ENCODE data around the gene OLFM1. TPM values are rescaled to one million over a fixed set of nuclear protein-coding genes. Genes with fewer than 3 reads are reported as not detected.
"Not testable (repeated sequence)": the region's sequence is repeated elsewhere in the genome, so short reads cannot be mapped to it uniquely, and the experiment has no call there.

The OLFM1 gene
- total RNA-seq, 4 donors from 2014 or later = 0.64 to 17.5 (median 10.9) TPM

GRCh38 chr9:135060461-135061116 lies 26.9 kb upstream of the OLFM1 start:
- WGBS, 2 donors = 46 to 55% methylated on average over 2 to 4 of the region's 5 CpGs
- TF ChIP-seq, protein P1, sequence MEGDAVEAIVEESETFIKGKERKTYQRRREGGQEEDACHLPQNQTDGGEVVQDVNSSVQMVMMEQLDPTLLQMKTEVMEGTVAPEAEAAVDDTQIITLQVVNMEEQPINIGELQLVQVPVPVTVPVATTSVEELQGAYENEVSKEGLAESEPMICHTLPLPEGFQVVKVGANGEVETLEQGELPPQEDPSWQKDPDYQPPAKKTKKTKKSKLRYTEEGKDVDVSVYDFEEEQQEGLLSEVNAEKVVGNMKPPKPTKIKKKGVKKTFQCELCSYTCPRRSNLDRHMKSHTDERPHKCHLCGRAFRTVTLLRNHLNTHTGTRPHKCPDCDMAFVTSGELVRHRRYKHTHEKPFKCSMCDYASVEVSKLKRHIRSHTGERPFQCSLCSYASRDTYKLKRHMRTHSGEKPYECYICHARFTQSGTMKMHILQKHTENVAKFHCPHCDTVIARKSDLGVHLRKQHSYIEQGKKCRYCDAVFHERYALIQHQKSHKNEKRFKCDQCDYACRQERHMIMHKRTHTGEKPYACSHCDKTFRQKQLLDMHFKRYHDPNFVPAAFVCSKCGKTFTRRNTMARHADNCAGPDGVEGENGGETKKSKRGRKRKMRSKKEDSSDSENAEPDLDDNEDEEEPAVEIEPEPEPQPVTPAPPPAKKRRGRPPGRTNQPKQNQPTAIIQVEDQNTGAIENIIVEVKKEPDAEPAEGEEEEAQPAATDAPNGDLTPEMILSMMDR (IDR thresholded peaks at IDR 0.05) = no peak
- TF ChIP-seq POLR2A (IDR thresholded peaks at IDR 0.05) = no peak
- Histone ChIP-seq H3K27ac (no peak overlapping the region), H3K4me1 (no peaks in the 10 kb centered on the region), H3K9me3 (peaks cover 0 to 17% (median 9%) of the 10 kb centered on the region in 3 donors), H3K27me3 (peaks cover 0 to 83% (median 0%) of the 10 kb centered on the region in 4 donors), H3K36me3 (no peaks in the 10 kb centered on the region), H3K4me3 (no peak overlapping the region)
- intact Hi-C loops (cut with DNase I) = no loop called here
- no peak for DNase-seq

DNA sequence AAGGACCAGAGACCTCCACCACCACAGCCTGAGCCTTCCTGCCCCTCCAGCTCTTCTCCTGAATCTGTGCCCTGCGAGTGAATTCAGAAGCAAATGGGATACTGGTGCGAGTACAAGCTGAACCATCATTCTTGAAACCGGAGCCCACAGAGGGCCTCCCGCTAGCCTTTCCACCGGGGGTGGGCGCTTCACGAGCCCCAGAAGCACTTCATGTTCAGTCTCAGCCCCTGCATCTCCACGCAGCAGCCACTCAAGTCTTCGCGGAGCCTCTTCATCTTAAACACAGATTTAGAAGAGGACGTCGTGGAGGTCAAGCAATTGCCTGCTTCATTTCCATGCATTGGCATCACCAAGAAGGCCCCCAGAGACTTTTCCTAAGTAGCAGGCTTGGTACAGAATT lies 26.0 kb upstream of the OLFM1 start:
- peaks cover 0 to 89% (median 0%) of the 10 kb centered on the region in 4 donors for H3K27me3 ChIP-seq
- WGBS, 2 donors = 67 to 79% methylated on average over 7 to 9 of the region's 12 CpGs
- intact Hi-C loops (cut with DNase I) = no loop called here
- H3K4me3 ChIP-seq = no peak overlapping the region
- no peak overlapping the region for H3K27ac ChIP-seq
- H3K9me3 ChIP-seq = peaks cover 0 to 17% (median 9%) of the 10 kb centered on the region in 3 donors
- TF ChIP-seq, protein P1 (IDR thresholded peaks at IDR 0.05) = no peak
- TF ChIP-seq POLR2A (IDR thresholded peaks at IDR 0.05) = no peak
- no peaks in the 10 kb centered on the region for H3K36me3 ChIP-seq
- DNase-seq = no peak
- no peaks in the 10 kb centered on the region for H3K4me1 ChIP-seq

GRCh38 chr9:135062254-135062653 lies 25.2 kb upstream of the OLFM1 start:
- DNase-seq = no peak
- H3K36me3 ChIP-seq = no peaks in the 10 kb centered on the region
- 75 to 78% methylated on average over 2 to 5 of the region's 5 CpGs for WGBS, 2 donors
- H3K27ac ChIP-seq = no peak overlapping the region
- no peaks in the 10 kb centered on the region for H3K4me1 ChIP-seq
- peaks cover 0 to 89% (median 0%) of the 10 kb centered on the region in 4 donors for H3K27me3 ChIP-seq
- H3K9me3 ChIP-seq = peaks cover 0 to 17% (median 9%) of the 10 kb centered on the region in 3 donors
- no peak overlapping the region for H3K4me3 ChIP-seq
- intact Hi-C loops (cut with DNase I) = no loop called here
- TF ChIP-seq, protein P1 (IDR thresholded peaks at IDR 0.05) = no peak
- TF ChIP-seq POLR2A (IDR thresholded peaks at IDR 0.05) = no peak

- not testable (repeated sequence) for DNase-seq, H3K27ac ChIP-seq
Measured at GRCh38 chr9:135063466-135063865, 24.0 kb upstream of the OLFM1 start.

GRCh38 chr9:135063888-135064287 lies 23.6 kb upstream of the OLFM1 start:
- H3K36me3 ChIP-seq; H3K4me3 ChIP-seq; H3K27ac ChIP-seq; H3K4me1 ChIP-seq; intact Hi-C loops (cut with DNase I); DNase-seq: not testable (repeated sequence)
- peaks cover 0 to 17% (median 9%) of the 10 kb centered on the region in 3 donors for H3K9me3 ChIP-seq
- WGBS, 2 donors = 63 to 70% methylated on average over 3 to 4 of the region's 4 CpGs
- peaks cover 0 to 96% (median 0%) of the 10 kb centered on the region in 4 donors for H3K27me3 ChIP-seq

More at GRCh38 chr9:135063466-135063865, 24.0 kb upstream of the OLFM1 start:
- H3K4me3 ChIP-seq; H3K36me3 ChIP-seq; intact Hi-C loops (cut with DNase I); H3K4me1 ChIP-seq: not testable (repeated sequence)
- WGBS, 2 donors = 92% methylated on average over 2 of the region's 4 CpGs; no CpG with 5 or more reads in 1 of the 2 donors
- peaks cover 0 to 96% (median 0%) of the 10 kb centered on the region in 4 donors for H3K27me3 ChIP-seq
- peaks cover 0 to 17% (median 9%) of the 10 kb centered on the region in 3 donors for H3K9me3 ChIP-seq

GRCh38 chr9:135065151-135065550 lies 22.3 kb upstream of the OLFM1 start:
- H3K4me1 ChIP-seq = no peaks in the 10 kb centered on the region
- no peak for DNase-seq
- H3K4me3 ChIP-seq = no peak overlapping the region
- peaks cover 0 to 99% (median 1%) of the 10 kb centered on the region in 4 donors for H3K27me3 ChIP-seq
- intact Hi-C loops (cut with DNase I) = no loop called here
- 82 to 89% methylated on average over 1 to 4 of the region's 4 CpGs for WGBS, 2 donors
- no peak for TF ChIP-seq POLR2A (IDR thresholded peaks at IDR 0.05)
- TF ChIP-seq, protein P1 (IDR thresholded peaks at IDR 0.05) = no peak
- peaks cover 0 to 17% (median 9%) of the 10 kb centered on the region in 3 donors for H3K9me3 ChIP-seq
- H3K27ac ChIP-seq = no peak overlapping the region
- H3K36me3 ChIP-seq = no peaks in the 10 kb centered on the region

All from esophagus squamous epithelium (tissue), 5 donors.